ENCODE measurements around the gene GSAP. TPM values are rescaled to one million over a fixed set of nuclear protein-coding genes. Genes with fewer than 3 reads are reported as not detected.
"Not testable (repeated sequence)": the region's sequence is repeated elsewhere in the genome, so short reads cannot be mapped to it uniquely, and the experiment has no call there.

GSAP gene, protein sequence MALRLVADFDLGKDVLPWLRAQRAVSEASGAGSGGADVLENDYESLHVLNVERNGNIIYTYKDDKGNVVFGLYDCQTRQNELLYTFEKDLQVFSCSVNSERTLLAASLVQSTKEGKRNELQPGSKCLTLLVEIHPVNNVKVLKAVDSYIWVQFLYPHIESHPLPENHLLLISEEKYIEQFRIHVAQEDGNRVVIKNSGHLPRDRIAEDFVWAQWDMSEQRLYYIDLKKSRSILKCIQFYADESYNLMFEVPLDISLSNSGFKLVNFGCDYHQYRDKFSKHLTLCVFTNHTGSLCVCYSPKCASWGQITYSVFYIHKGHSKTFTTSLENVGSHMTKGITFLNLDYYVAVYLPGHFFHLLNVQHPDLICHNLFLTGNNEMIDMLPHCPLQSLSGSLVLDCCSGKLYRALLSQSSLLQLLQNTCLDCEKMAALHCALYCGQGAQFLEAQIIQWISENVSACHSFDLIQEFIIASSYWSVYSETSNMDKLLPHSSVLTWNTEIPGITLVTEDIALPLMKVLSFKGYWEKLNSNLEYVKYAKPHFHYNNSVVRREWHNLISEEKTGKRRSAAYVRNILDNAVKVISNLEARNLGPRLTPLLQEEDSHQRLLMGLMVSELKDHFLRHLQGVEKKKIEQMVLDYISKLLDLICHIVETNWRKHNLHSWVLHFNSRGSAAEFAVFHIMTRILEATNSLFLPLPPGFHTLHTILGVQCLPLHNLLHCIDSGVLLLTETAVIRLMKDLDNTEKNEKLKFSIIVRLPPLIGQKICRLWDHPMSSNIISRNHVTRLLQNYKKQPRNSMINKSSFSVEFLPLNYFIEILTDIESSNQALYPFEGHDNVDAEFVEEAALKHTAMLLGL
- total RNA-seq: 10 to 100 TPM; 14.3 to 25.5 (median 22.0) TPM

DNA sequence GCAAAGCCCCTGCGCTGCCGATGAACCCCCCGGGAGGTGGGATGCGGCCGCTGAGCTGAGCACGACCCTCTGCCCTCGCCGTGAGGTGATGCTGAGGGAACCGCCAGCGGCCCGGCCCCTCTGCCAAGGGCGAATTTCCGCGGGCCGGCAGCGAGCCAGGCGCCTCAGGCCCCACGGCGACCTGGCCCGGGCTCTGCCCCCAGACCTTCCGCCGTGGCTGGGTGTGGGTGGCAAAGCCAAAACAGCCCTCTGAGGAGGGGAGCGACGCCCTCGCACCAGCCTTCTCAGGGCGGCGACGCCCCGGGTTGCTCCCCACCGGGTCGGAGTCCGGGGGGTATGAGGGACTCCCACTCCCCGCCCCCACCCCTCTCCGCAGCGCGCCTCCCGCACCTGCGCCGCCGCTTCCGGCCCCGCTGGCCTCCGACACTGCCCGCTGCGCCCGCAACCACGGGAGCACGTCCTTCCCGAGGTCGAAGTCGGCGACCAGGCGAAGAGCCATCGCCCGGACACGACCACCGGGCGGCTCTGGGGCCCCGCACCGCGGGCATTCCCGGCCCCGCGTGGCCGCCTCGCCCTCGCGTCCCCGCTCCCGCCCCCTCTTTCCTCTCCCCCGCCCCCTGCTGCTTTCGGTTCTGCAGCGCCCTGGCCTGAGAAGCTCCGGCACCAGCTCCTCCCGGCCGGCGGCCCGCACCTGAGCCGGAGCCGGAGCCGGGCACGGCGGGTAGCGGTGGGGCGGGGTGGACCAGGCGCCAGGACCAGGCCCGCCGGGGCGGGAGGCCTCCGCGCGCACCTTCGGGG, at the start of gene GSAP:
GSAP (minus strand) TSS at position 527 of the 798 bp plus-strand sequence; CDS start at position 499, 28 bp downstream.
- Histone ChIP-seq H3K27ac (peak within 1 kb of the TSS; percentile 79 to 94 (median 92)), H3K36me3 (no peaks in the 10 kb centered on the region), H3K4me1 (peaks cover 0 to 24% (median 0%) of the 10 kb centered on the region in 4 donors), H3K9me3 (no peaks in the 10 kb centered on the region), H3K4me3 (peak within 1 kb of the TSS; percentile 80 to 94 (median 88)), H3K27me3 (no peaks in the 10 kb centered on the region)
- DNase-seq (ENCODE audit: low spot score in 2 of 2): peak in 1 of 2 donors; percentile 35
- TF ChIP-seq, protein P1, sequence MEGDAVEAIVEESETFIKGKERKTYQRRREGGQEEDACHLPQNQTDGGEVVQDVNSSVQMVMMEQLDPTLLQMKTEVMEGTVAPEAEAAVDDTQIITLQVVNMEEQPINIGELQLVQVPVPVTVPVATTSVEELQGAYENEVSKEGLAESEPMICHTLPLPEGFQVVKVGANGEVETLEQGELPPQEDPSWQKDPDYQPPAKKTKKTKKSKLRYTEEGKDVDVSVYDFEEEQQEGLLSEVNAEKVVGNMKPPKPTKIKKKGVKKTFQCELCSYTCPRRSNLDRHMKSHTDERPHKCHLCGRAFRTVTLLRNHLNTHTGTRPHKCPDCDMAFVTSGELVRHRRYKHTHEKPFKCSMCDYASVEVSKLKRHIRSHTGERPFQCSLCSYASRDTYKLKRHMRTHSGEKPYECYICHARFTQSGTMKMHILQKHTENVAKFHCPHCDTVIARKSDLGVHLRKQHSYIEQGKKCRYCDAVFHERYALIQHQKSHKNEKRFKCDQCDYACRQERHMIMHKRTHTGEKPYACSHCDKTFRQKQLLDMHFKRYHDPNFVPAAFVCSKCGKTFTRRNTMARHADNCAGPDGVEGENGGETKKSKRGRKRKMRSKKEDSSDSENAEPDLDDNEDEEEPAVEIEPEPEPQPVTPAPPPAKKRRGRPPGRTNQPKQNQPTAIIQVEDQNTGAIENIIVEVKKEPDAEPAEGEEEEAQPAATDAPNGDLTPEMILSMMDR (IDR thresholded peaks at IDR 0.05): peak in 1 of 5 experiments; percentile 8
- TF ChIP-seq EP300 (IDR thresholded peaks at IDR 0.05) (no peak), POLR2A (IDR thresholded peaks at IDR 0.05) (peak in 1 of 2 donors; percentile 34)
- WGBS, 2 donors: 0 to 1% methylated on average over 32 to 66 of the region's 93 CpGs

DNA sequence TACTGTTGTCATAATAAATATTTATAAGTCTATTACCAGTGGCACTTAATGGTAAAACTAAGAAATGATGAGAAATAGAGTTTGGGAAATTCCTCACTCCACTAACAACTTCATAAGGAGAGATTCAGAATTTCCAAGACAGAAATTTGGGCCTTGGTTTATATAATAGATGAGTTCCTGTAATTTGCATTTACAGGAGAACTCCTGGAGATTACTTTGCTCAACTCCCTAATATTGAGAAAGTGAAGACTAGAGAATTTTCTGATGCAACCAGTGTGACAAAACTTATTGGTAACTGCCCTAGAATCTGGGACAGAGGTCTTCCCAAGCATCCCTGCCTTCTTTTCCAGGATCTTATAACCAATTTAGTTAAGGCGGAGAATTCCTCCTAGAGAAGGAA, 49.1 kb upstream of the GSAP start:
- H3K4me3 ChIP-seq: no peak overlapping the region
- DNase-seq (ENCODE audit: low spot score in 2 of 2): no peak
- TF ChIP-seq EP300 (IDR thresholded peaks at IDR 0.05) (no peak), POLR2A (IDR thresholded peaks at IDR 0.05) (no peak)
- TF ChIP-seq, protein P1 (IDR thresholded peaks at IDR 0.05): no peak
- no peaks in the 10 kb centered on the region for H3K4me1 ChIP-seq
- H3K27me3 ChIP-seq: no peaks in the 10 kb centered on the region
- H3K9me3 ChIP-seq: no peaks in the 10 kb centered on the region
- WGBS, 2 donors: 98% methylated on average over 1 of the region's 1 CpG
- no peak overlapping the region for H3K27ac ChIP-seq
- H3K36me3 ChIP-seq: no peaks in the 10 kb centered on the region

DNA sequence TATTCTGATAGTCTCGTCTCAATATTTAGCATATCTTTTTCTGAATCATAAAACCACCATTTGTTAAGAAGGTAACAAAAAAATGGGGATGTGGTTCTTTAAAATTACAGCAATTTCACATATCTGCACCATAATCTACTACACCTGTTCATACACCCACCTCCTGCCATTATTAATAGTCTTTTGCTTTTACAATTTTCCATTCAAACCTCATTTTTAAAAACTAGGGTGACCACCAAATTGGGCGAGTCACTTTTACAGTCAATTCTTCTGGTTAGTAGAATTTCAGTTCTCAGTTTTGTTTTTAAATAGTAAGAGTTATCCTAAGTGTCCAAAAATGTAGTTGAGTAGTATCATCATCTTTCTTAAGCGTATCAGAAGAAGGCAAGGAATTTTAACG, 48.4 kb upstream of the GSAP start:
- Histone ChIP-seq H3K27me3 (no peaks in the 10 kb centered on the region), H3K36me3 (no peaks in the 10 kb centered on the region), H3K27ac (no peak overlapping the region), H3K4me3 (no peak overlapping the region), H3K9me3 (no peaks in the 10 kb centered on the region), H3K4me1 (no peaks in the 10 kb centered on the region)
- TF ChIP-seq, protein P1 (IDR thresholded peaks at IDR 0.05): no peak
- no peak for TF ChIP-seq EP300 (IDR thresholded peaks at IDR 0.05)
- TF ChIP-seq POLR2A (IDR thresholded peaks at IDR 0.05): no peak
- WGBS, 2 donors: 91 to 94% methylated on average over 4 of the region's 4 CpGs
- DNase-seq (ENCODE audit: low spot score in 2 of 2): no peak

DNA sequence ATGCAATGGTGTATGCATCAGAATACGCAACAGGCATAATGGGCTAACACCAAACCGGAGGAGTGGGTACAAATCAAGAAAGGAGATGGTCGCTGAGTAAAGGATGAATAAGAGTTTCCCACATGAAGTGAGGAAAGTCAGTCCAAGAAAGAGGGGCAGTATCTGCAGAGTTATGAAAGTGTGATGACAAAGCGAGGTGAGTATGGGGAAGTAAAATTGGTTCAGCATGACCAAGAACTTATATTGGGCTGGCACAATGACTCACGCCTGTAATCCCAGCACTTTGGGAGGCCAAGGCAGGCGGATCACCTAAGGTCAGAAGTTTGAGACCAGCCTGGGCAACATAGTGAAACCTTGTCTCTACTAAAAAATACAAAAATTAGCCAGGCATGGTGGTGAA, 47.5 kb upstream of the GSAP start:
- H3K4me3 ChIP-seq; DNase-seq (ENCODE audit: low spot score in 2 of 2); H3K27ac ChIP-seq; H3K9me3 ChIP-seq; H3K36me3 ChIP-seq; H3K27me3 ChIP-seq; H3K4me1 ChIP-seq: not testable (repeated sequence)
- 84 to 86% methylated on average over 6 of the region's 6 CpGs for WGBS, 2 donors

DNA sequence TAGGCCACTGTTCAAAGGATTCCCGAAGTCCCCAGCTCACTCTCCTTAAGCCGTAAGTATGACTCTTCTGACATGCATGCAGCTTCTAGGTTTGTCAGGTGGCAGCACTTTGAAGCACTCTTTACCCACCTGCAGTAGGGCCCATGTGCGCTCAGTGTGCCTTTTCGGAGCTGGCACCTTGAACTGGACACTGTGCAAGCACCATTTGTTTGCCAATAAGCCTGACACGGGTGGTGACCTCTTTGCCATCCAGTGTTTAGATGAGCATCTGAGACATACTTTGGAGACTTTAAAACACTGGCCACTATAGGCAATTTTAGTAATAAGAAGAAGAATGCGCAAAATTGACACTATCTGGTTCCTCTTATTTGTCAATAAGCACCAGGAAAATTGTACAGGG, 45.7 kb upstream of the GSAP start:
- 93 to 95% methylated on average over 6 of the region's 6 CpGs for WGBS, 2 donors
- no peaks in the 10 kb centered on the region for H3K36me3 ChIP-seq
- H3K9me3 ChIP-seq: no peaks in the 10 kb centered on the region
- no peaks in the 10 kb centered on the region for H3K27me3 ChIP-seq
- H3K27ac ChIP-seq: no peak overlapping the region
- DNase-seq (ENCODE audit: low spot score in 2 of 2): no peak
- TF ChIP-seq, protein P1 (IDR thresholded peaks at IDR 0.05): no peak
- TF ChIP-seq POLR2A (IDR thresholded peaks at IDR 0.05): no peak
- no peak for TF ChIP-seq EP300 (IDR thresholded peaks at IDR 0.05)
- H3K4me3 ChIP-seq: no peak overlapping the region
- H3K4me1 ChIP-seq: no peaks in the 10 kb centered on the region
